Keratinocyte (primary cell): Measurements from ENCODE around the gene TLR9.

Experiments used
- EZH2 ChIP-seq: IDR thresholded peaks from one replicate; pipeline ENCODE4 v1.6.1; 2012; ENCODE audit warnings: inconsistent platforms, mild to moderate bottlenecking, low read length, moderate library complexity
- TF ChIP-seq, protein P1 (sequence below), 3 experiments: IDR thresholded peaks in 1 of 3; conservative IDR thresholded peaks in 1 of 3; optimal IDR thresholded peaks in 1 of 3; 2 replicates in 2 of 3; 3 replicates in 1 of 3; pipeline versions ENCODE3 to v1.5.1; 2011; ENCODE audit warnings: low read length in 3 of 3, mild to moderate bottlenecking in 3 of 3, moderate library complexity in 2 of 3, control low read depth in 1 of 3, inconsistent platforms in 1 of 3; ENCODE audit not compliant: insufficient read depth in 2 of 3; ENCODE audit errors: extremely low read depth in 1 of 3

DNA sequence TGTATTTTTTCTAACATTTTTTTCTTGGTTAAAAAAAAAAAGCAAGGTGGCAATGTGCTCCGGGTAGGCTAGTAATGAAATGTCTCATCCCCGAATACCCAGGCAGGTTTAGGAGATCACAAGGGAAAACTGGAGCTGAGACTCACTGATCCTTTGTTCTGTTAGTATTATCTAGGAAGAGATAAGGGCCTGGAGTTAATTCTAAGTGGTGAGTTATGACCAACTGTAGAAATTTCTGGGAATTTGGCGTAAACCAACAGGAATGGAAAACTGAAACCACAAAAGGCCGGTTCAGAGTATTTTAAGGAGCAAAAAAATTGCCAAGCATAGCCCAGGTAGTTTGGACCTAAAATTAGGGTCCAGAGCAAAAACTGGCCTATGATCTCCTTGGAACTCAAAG, 32.5 kb upstream of the TLR9 start:
- TF ChIP-seq, protein P1, sequence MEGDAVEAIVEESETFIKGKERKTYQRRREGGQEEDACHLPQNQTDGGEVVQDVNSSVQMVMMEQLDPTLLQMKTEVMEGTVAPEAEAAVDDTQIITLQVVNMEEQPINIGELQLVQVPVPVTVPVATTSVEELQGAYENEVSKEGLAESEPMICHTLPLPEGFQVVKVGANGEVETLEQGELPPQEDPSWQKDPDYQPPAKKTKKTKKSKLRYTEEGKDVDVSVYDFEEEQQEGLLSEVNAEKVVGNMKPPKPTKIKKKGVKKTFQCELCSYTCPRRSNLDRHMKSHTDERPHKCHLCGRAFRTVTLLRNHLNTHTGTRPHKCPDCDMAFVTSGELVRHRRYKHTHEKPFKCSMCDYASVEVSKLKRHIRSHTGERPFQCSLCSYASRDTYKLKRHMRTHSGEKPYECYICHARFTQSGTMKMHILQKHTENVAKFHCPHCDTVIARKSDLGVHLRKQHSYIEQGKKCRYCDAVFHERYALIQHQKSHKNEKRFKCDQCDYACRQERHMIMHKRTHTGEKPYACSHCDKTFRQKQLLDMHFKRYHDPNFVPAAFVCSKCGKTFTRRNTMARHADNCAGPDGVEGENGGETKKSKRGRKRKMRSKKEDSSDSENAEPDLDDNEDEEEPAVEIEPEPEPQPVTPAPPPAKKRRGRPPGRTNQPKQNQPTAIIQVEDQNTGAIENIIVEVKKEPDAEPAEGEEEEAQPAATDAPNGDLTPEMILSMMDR (optimal IDR thresholded peaks at IDR 0.05 in 1 of 3, IDR thresholded peaks at IDR 0.05 in 1 of 3, conservative IDR thresholded peaks at IDR 0.05 in 1 of 3; ENCODE audit: extremely low read depth in 1 of 3, insufficient read depth in 2 of 3, low read length in 3 of 3) = no peak
- no peak for TF ChIP-seq EZH2
